ENCODE data around the gene RANGRF.

RANGRF gene

DNA sequence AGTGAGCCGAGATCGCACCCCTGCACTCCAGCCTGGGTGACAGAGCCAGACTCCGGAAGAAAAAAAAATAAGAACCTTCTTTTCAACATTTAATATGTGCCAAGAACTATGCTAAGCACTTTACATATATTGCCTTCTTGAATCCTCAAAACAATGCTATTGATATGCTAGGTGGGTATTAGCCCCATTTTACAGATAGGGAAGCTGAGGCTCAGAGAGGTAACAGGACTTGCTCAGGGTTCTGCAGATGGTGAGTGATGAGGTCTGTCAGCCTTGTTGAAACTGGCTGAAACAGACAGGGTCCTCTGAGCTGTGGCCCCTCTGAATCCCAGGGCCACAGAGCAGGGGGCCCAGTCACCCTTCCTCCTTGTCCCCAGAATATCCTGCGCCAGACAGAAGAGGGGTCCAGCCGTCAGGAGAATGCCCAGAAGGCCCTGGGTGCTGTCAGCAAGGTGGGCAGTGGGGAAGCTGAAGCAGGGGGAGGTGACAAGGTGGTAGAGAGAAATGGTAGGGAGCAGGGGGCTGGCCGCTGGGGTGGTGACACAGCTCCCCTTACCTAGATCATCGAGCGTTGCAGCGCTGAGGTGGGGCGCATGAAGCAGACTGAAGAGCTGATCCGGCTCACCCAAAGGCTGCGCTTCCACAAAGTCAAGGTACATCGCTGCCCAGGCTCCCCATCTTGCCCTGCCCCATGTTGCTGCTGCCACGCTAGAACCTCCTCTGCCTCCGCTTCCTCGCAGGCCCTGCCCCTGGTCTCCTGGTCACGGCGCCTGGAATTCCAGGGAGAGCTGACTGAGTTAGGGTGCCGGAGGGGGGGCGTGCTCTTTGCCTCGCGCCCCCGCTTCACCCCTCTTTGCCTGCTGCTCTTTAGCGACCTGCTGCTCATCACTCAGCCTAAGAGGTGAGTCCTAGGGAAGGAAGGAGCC, 29.8 kb downstream of the RANGRF start:
- Histone ChIP-seq H4K20me1 (ENCODE audit: insufficient read depth, low read length) (no peaks in the 10 kb centered on the region), H3F3A (ENCODE audit: insufficient read depth, low read length) (no peaks in the 10 kb centered on the region), H3K27ac (ENCODE audit: low read length) (no peak overlapping the region), H3K79me2 (ENCODE audit: low read length) (no peaks in the 10 kb centered on the region), H3K4me1 (ENCODE audit: low read length) (no peaks in the 10 kb centered on the region), H2AFZ (ENCODE audit: low read length) (no peak overlapping the region), H3K9me3 (replicated peaks; ENCODE audit: insufficient read depth, low read length) (no peaks in the 10 kb centered on the region), H3K27me3 (replicated peaks; ENCODE audit: insufficient read depth, low read length) (peaks cover 54% of the 10 kb centered on the region), H3K4me2 (ENCODE audit: low read depth, low read length) (no peak overlapping the region), H3K9ac (ENCODE audit: low read length) (no peak overlapping the region), H3K9me2 (replicated peaks; ENCODE audit: insufficient read depth, low read length) (no peaks in the 10 kb centered on the region), H3K4me3 (ENCODE audit: low read length) (no peak overlapping the region), H3K36me3 (replicated peaks; ENCODE audit: insufficient read depth, low read length) (no peaks in the 10 kb centered on the region)
- TF ChIP-seq EZH2 (optimal IDR thresholded peaks at IDR 0.05; ENCODE audit: low read depth, low read length) = no peak
- TF ChIP-seq, protein P1, sequence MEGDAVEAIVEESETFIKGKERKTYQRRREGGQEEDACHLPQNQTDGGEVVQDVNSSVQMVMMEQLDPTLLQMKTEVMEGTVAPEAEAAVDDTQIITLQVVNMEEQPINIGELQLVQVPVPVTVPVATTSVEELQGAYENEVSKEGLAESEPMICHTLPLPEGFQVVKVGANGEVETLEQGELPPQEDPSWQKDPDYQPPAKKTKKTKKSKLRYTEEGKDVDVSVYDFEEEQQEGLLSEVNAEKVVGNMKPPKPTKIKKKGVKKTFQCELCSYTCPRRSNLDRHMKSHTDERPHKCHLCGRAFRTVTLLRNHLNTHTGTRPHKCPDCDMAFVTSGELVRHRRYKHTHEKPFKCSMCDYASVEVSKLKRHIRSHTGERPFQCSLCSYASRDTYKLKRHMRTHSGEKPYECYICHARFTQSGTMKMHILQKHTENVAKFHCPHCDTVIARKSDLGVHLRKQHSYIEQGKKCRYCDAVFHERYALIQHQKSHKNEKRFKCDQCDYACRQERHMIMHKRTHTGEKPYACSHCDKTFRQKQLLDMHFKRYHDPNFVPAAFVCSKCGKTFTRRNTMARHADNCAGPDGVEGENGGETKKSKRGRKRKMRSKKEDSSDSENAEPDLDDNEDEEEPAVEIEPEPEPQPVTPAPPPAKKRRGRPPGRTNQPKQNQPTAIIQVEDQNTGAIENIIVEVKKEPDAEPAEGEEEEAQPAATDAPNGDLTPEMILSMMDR (IDR thresholded peaks at IDR 0.05; ENCODE audit: low read length) = no peak
- no peak for TF ChIP-seq EZH2phosphoT487 (IDR thresholded peaks at IDR 0.05; ENCODE audit: low read length)
- no peak for DNase-seq

DNA sequence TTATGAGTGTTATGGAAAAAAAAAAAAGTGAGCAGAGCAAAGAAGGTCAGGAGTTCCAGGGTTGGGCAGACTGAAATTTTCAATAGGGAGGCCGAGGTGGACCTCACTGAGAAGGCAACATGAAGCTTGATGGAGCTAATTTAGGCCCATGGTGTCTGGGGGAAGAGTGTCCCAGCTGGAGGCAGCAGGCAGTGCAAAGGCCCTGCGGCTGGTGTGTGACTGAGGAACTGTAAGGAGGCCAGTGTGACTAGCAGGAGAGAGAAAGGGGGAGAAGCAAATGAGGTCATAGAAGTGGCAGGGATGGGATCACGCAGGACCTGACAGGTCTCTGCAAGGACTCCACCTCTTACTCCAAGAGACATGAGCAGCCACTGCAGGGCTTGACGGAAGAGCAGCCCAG, 31.8 kb downstream of the RANGRF start:
- Histone ChIP-seq H3K4me1 (ENCODE audit: low read length) (no peaks in the 10 kb centered on the region), H3K9ac (ENCODE audit: low read length) (no peak overlapping the region), H3K36me3 (replicated peaks; ENCODE audit: insufficient read depth, low read length) (no peaks in the 10 kb centered on the region), H3K27ac (ENCODE audit: low read length) (no peak overlapping the region), H2AFZ (ENCODE audit: low read length) (no peak overlapping the region), H3K9me3 (replicated peaks; ENCODE audit: insufficient read depth, low read length) (no peaks in the 10 kb centered on the region), H3K4me2 (ENCODE audit: low read depth, low read length) (no peak overlapping the region), H3K9me2 (replicated peaks; ENCODE audit: insufficient read depth, low read length) (no peaks in the 10 kb centered on the region), H3K27me3 (replicated peaks; ENCODE audit: insufficient read depth, low read length) (peaks cover 43% of the 10 kb centered on the region), H3F3A (ENCODE audit: insufficient read depth, low read length) (no peaks in the 10 kb centered on the region), H3K79me2 (ENCODE audit: low read length) (no peaks in the 10 kb centered on the region), H4K20me1 (ENCODE audit: insufficient read depth, low read length) (no peaks in the 10 kb centered on the region), H3K4me3 (ENCODE audit: low read length) (no peak overlapping the region)
- TF ChIP-seq EZH2 (optimal IDR thresholded peaks at IDR 0.05; ENCODE audit: low read depth, low read length) = no peak
- DNase-seq = no peak

DNA sequence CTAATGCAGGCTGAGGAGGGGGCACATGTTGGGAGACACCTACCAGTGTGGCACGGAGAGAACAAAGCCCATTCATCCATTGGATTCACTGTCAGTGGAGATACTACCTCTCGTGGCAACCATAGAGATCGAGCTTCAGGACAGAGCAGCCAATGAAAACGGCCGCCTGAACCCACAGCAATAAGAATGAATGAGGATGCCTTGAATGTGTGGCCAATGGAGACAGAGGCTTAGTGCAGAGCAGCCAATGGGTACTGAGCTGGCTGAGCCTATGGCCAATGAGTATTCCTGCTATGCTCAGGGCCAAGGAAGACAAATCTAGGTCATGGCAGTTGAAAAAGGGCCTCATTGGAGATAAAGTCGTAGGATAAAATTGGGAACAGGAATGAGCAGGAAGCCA, 32.5 kb downstream of the RANGRF start:
- Histone ChIP-seq H3K27me3 (replicated peaks; ENCODE audit: insufficient read depth, low read length) (peaks cover 43% of the 10 kb centered on the region), H3K79me2 (ENCODE audit: low read length) (no peaks in the 10 kb centered on the region), H3K4me2 (ENCODE audit: low read depth, low read length) (no peak overlapping the region), H3K4me1 (ENCODE audit: low read length) (no peaks in the 10 kb centered on the region), H3K36me3 (replicated peaks; ENCODE audit: insufficient read depth, low read length) (no peaks in the 10 kb centered on the region), H2AFZ (ENCODE audit: low read length) (no peak overlapping the region), H3K27ac (ENCODE audit: low read length) (no peak overlapping the region), H3K4me3 (ENCODE audit: low read length) (no peak overlapping the region), H4K20me1 (ENCODE audit: insufficient read depth, low read length) (no peaks in the 10 kb centered on the region), H3K9me3 (replicated peaks; ENCODE audit: insufficient read depth, low read length) (no peaks in the 10 kb centered on the region), H3F3A (ENCODE audit: insufficient read depth, low read length) (no peaks in the 10 kb centered on the region), H3K9ac (ENCODE audit: low read length) (no peak overlapping the region), H3K9me2 (replicated peaks; ENCODE audit: insufficient read depth, low read length) (no peaks in the 10 kb centered on the region)
- TF ChIP-seq EZH2phosphoT487 (IDR thresholded peaks at IDR 0.05; ENCODE audit: low read length) (no peak), EZH2 (optimal IDR thresholded peaks at IDR 0.05; ENCODE audit: low read depth, low read length) (no peak)
- TF ChIP-seq, protein P1 (IDR thresholded peaks at IDR 0.05; ENCODE audit: low read length) = no peak
- no peak for DNase-seq

DNA sequence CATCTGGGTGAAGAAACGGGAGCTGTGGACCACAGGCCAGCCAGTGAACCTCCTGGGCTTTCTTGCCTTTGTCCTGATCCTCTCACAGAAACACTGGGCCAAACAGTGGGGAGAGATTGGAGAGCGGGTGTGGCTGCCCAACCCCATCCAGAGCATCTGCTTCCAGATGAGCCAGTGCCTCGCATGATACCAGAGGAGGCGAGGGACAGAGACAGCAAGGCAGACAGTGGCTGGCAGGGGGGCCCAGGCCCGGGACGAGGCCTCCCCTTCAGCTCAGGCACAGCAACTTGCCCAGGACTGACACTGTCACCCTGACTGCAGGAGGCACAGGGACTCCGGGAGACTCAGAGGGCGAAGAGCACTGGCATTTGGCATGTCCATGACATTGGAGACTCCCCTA, 33.6 kb downstream of the RANGRF start:
- TF ChIP-seq EZH2 (optimal IDR thresholded peaks at IDR 0.05; ENCODE audit: low read depth, low read length) (no peak), EZH2phosphoT487 (IDR thresholded peaks at IDR 0.05; ENCODE audit: low read length) (no peak)
- TF ChIP-seq, protein P1 (IDR thresholded peaks at IDR 0.05; ENCODE audit: low read length) = no peak
- no peaks in the 10 kb centered on the region; the same call in 1 of the 2 replicates for H3K4me1 ChIP-seq (ENCODE audit: low read length)
- H3K79me2 ChIP-seq (ENCODE audit: low read length) = no peaks in the 10 kb centered on the region
- peaks cover 43% of the 10 kb centered on the region for H3K27me3 ChIP-seq (replicated peaks; ENCODE audit: insufficient read depth, low read length)
- no peak overlapping the region for H2AFZ ChIP-seq (ENCODE audit: low read length)
- H3K4me3 ChIP-seq (ENCODE audit: low read length) = no peak overlapping the region
- H4K20me1 ChIP-seq (ENCODE audit: insufficient read depth, low read length) = no peaks in the 10 kb centered on the region
- no peaks in the 10 kb centered on the region for H3F3A ChIP-seq (ENCODE audit: insufficient read depth, low read length)
- no peaks in the 10 kb centered on the region for H3K9me3 ChIP-seq (replicated peaks; ENCODE audit: insufficient read depth, low read length)
- H3K9ac ChIP-seq (ENCODE audit: low read length) = no peak overlapping the region
- no peak for DNase-seq
- H3K36me3 ChIP-seq (replicated peaks; ENCODE audit: insufficient read depth, low read length) = no peaks in the 10 kb centered on the region
- H3K4me2 ChIP-seq (ENCODE audit: low read depth, low read length) = no peak overlapping the region
- H3K27ac ChIP-seq (ENCODE audit: low read length) = no peak overlapping the region
- H3K9me2 ChIP-seq (replicated peaks; ENCODE audit: insufficient read depth, low read length) = no peaks in the 10 kb centered on the region
